Activated CD8-positive, alpha-beta memory T cell treated with anti-CD3 and anti-CD28 coated beads, Interleukin-2, amount 50 U/mL, for 4 hours (primary cell): ENCODE measurements around the gene SHANK1.

Experiments used
- DNase-seq: peaks from one replicate; pipeline ENCODE4 v3.0.0-alpha.2; 2020

SHANK1 gene

DNA sequence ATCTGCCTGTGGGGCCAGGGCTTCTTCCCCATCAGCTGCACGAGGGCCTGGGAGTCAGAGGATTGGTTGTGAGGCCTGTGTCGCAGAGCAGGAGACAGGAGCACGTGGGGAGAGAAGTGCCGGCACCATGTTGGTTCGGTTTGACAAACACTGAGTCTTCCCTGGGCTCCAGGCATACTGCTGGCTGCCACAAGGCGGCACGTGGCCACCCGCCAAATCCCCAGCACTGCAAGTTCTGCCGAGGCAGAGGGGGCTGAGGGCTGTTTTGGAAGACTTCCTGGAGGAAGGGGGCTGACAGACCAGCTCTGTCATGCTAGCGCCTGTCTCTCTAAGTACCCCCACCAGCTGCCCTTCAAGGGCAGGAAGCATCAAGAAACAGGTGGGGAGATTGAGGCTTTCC, 9.5 kb downstream of the SHANK1 start:
- DNase-seq, result no peak

DNA sequence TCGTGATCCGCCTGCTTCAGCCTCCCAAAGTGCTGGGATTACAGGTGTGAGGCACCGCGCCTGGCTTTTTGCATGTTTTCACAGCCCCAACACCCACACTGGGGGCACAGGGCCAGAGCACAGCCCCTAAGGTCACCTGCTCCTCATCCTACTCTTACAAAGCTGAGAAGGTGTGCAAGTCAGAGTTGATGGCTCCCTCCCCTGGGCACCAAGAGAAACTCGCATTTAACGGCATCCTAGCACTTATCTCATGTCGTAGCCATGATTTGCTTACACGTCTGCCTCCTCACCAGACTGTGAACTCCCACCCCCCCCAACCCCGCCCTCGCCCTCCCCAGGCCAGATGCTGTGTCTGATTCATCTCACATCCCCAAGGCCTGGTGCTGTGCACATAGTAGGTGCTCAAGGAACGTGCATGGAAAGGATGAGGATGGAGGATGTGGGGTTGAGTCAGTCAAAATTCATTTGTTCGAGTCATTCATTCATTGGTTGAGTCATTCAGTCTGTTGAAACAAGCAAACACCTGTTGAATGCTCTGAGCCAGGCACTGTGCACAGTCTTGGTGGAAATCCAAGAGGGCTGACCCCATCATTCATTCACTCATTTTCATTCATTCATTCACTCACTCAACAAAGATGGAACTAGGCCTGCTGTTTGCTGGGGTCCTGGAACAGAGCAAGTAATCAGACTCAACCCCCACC, 11.3 kb downstream of the SHANK1 start:
- no peak for DNase-seq

DNA sequence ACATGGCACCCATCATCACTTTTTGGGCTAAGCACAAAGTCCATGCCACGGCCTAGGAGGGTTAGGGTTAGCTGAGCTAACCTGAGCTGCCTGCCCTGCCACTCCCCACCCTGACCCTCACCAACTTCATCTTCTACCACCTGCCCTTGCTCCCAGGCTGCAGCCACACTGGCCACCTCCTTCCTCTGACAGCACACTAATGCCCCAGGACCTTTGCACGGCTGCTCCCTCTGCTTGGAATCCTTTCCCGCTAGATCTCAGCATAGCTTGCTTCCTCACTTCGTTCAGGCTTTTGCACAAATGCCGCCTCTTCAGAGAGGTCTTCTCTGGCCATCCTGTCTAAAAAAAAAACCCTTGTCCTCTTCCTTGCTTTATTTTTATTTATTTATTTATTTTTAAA, 13.2 kb downstream of the SHANK1 start:
- no peak for DNase-seq

DNA sequence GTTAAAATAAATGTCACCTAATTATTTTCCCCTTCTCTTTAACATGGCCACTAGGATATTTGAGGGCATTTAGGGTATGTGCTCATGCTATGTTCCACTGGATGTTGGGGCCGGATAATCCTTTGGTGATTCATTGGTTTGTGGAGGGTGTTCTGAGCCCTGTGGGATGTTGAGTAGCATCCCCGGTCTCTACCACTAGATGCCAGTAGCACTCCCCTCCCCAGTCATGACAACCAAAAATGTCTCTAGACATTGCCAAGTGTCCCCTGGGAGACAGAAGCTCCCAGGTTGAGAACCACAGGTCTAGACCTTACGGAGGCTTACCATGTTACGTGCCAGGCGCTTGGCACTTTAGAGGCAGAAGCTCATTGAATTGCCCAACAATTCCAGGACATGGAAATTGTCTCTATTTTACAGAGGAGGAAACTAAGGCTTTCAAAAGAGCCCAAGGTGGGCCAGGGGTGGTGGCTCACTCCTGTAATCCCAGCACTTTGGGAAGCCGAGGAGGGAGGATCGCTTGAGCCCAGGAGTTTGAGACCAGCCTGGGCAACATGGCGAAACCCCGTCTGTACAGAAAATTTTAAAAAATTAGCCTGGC, 14.1 kb downstream of the SHANK1 start:
- peak; percentile 49 for DNase-seq

DNA sequence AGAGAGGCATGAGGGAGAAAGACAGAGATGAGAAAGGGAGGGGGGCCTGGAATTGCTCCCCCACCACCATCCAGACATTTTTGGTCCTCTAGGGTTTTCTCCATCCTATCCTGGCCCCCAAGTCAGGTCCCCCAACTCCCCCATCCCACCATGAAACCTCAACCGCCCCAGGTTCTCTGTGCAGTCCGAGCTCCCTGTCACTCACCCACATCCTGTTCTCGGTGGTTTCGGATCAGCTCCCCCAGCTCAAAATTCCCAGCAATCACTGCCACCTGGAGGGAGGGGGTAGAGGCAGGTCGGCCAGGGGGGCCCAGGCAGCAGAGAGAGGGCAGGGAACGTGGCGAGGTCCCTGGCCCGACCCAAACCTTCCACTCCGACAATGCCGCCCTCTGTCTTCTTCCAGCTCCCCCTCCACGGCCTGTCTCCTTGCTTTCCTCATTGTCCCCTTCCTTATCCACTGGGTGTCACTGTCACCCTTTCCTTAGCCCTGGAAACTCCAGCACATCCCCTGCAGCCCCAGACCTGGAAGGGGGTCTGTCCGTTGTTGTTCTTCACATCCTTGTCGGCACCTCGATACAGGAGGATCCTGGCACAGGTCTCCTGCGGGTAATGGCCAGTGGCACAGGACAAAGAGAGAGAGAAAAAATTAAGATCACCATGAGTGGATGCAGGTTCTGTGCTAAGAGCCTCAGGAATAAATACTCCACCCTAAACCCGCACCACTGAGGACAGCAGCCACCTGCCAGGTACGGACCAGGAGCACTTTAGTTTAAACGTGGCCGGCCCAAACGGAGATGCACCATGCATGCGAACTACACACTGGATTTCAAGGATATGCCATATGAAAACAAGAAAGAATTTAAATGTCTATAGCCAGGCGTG, 15.4 kb downstream of the SHANK1 start:
- DNase-seq, result no peak

DNA sequence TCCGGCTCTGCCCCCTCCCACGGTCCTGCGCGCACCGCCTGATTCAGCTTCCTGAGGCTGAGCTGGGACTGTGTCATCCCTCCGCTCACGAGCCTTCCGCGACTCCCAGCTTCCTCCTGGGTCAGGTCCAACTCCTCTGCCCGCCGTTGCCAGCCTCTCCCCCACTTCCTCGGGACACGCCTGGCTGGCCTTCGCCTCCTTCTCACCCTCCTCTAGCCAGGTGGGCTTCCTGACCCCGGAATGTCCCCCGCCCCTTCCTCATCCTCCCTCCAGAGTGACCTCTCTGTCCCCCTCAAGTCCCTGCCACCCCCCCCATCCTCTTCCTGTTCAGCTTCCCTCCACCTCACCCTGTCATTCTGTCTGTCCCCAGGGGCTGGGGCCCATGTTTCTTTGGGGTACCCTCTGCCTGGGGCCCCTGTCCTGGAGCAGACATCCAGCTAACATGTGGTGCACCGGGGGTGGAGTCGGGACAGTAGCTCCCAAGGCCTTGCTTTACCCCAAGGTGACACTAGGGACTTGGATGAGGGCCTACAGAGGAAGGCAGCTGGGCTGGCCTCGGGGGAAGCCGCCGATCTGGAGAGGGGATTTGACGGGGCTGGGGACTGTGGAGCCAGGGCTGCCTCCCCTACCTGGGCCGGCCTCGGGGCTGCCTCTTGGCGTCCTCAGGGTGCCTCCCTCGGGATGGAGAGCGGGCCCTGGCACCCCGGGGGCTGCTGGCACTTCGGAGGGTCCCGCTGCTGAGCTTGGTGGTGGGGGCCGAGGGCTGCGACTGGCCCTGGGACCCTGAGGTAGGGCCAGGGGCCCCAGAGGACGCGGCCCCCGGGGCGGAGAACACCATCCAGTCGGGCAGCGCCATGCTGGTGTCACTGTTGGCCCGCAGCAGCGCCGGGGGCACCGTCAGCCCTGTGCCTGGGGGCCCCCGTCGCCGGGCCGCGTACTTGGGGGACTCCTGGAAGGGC, 16.5 kb downstream of the SHANK1 start:
- no peak for DNase-seq

DNA sequence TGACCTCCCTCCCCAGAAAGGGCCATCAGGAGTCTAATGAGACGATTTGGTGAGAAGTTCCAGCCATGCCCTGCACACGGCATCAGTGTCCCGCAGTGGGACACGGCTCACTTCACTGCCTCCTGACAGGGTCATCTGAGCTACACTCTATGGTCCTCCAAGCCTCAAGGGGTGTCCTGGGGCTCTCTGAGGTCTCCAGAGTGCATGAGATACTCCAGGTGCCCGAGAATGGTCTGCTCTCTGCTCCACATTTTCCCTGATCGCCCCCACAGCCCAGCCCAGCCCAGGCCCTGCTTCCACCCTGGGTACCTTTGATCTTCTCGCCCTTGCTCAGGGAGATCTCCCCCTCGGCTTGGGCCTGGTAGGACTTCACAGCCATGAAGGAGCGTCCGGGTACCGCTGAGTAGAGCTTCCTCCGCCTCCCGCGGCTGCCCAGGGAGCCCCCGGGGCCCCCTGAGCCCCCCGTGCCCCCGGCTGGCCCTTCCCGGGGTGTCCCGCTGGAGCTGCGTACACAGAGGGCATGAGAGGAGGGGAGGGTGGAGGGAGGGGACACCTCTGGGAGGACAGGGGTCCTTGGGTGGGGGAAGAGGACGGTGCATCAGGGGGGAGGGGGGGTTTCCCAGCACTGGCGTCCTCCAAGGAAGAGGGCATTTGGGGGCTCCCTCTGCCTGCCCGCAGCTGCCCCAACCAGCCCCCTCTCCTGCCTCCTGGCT, 17.3 kb downstream of the SHANK1 start:
- no peak for DNase-seq

DNA sequence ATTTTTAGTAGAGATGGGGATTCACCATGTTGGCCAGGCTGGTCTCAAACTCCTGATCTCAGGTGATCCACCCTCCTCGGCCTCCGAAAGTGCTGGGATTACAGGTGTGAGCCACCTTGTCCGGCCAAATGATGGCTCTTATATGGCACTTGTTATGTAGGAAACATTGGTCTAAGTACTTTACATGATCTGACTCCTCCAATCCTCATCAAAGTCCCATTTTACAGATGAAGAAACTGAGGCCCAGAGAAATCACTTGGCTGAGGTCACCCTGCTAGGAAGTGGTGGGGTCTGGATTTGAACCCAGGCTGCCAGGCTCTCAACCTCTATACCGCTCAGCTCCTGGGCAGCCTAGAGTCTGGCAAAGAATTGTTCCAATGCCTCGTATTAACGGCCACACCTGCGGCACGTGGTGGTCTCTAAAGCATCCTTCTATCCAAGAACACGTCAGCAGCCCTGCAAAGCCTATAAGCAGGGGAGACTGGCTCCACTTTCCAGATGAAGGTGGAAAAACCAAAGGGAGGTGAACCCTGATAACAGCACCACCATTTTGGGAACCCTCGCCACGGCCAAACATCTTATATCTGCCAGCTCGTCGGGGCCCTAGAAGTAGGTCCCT, 18.1 kb downstream of the SHANK1 start:
- no peak for DNase-seq

DNA sequence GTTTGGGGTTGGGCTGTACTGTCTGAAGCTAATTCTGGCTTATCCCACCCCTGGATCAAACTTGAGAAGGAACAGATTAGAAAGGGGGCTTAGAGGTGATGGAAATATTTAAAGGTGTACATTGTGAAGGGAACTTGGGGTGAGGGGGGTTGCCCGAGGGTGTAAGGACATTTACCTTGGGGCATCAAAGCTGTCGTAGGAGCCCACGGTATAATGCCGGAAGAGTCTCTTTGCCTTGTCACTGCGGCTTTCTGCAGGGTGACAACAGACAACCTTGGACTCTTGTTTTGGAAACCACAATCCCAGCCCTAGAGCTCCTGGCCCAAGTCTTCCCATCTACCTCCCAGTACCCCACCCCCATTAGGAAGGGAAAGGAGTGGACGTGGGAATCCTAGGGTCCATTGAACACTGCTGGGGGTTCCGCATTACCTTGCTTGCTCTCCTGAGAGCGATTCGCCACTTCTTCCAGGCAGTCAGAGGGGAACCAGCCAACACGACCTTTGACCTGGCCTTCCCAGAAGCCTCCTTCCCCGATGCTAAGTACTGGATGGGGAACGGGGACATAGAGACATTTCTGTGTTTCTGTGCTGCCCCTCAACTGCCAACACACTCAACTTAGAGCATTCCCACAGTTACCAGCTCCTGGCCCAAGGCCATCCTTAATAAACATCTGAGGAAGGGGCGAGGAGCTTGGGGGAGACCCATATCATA, 22.0 kb downstream of the SHANK1 start:
- no peak for DNase-seq

DNA sequence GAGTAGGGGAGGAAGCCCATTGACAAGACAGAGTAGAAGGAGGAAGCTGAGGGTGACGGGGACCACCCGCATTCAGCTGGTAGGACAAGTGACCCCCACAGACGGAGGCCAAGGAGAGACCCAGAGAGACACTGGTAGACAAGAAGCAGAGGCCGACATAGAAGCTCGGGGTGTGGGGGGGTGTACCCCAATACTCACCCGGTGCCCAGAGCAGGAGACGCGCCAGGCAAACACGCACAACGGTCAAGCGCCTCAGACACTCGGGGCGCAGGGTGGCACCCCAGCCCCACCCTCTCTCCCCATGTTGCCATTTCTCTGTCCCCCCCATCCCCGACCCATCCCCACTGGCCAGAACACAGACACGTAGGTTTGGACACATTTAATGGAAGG, 23.5 kb downstream of the SHANK1 start:
- no peak for DNase-seq

DNA sequence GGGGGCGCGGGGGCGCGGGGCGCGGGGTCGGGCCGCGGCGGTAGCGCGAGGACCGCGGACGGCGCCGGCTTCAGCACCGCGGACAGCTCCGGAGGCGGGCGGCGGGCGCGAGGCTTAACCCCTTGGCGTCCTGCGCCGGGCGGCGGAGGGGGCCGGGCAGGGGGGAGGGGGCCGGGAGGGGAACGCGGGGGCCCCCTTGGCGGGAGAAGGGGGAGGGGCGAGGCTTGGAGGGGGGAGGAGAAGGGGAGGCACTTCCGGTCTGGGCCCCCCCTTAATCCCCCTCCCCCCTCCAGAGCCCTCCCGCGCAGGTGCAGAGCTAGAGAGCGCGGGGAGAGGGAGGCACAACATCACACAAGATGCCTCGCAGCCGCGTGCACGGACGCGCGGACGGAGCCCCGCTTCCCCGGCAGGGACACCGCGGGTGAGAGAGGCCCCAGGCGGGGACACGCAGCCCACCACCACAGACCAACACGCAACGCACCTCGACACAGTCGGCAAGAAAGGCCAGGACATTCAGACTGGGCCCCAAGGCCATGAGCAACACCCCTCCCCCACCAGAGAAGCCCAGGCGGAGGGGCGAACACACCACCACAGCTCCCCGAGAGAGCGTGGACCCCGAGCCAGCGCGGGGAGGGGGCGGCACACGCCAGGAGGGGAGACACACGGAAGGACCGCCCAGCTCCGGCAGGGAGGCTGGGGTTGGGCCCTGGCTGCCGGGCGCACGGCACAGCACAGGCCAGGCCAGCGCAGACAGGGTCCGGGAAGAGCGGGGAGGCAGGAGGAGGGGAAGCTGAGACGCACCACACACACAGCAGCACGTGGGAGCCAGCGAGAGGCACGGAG, 24.1 kb downstream of the SHANK1 start:
- no peak for DNase-seq

DNA sequence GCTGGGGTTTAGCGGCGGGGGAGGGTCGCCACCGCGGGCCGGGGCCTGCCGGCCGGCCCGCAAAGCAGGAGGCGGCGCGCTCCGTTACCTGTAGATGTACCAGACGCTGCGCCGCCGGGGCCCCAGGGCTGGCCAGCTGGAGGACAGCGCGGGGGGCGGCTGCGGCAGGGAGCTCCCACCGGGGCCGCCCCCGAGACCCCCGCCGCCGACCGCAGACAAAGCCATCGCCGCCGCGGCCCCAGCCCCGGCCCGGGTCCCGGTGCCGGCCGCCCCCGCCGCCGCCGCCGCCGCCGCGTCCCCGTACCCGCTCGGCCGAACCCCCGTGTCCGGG, 24.8 kb downstream of the SHANK1 start:
- DNase-seq, result no peak

DNA sequence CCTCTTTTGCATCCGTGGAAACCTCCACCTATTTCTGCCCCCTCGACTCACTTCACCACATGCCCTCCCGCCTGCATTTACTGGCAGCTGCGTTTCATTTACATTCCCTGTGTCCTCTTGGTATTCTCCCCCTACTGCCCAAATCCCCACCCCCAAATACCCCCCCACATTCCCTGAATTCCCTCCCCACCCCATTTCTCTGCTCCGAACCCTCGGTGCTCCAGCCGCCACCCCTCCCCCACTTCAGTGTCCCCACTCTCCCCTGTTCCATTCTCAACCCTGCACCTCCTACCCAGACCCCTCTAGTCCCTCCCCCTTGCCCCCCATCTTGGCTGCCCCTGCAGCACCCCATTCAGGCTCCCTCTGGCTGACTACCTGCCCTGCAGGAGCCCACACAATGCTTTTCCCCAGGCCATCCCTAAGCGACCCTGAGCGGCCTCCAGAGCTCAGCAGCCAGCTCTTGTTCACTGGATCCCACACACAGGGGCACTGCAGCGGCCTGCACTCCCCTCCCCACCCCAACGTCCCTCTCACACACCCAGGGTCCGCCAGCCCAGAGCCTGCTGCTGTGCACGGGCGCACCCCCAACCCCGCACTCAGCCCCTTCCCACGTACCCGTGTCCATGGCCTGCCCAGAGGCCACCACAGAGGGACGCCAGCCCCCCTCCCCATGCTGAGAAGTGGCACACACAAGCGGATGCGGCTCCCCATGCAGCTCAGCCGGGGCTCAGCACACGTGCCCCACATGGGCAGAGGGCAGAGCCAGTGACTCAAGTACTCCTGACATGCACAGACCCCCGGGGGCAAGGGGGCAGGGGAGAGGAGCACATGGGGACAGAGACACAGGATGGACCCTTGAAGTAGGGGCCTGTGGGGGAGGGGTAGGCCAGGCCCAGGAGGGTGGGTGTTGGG, 26.3 kb downstream of the SHANK1 start:
- DNase-seq, result no peak

DNA sequence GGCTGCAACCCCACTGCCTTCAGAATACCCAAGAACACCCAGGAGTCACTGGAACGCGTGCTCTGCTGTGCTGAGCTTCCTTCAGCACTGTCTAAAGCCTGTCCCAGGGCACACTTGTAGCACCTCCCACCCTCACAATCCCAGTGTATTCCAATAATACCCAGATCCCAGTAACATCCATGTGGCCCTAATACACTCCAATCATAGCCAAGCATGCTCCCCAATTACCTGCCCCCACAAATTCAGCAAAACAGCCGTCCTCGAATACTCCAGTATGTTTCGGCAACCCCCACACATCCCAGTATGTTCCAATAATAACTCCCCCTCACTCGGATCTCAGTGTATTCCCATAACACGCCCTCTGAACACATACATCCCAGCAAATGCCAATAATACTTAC, 29.2 kb downstream of the SHANK1 start:
- no peak for DNase-seq

DNA sequence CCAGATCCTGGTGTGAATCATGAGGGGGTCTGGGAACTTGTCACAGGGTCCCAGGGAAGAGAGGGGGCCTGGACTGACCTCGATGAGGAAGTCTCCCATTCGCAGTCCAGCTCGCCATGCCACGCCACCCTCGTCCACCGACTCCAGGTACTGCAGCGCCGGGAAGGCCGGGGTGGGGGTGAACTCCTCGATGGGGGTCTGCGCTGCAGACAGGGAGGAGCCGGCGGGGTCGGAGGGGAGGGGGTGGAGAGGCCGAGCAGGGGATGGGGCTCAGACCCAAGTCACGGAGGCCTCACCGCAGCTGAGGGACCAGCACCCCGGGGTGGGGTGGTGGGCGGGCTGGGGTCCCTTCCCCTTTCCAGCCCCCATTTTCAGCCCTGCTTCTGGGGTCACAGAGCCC, 30.8 kb downstream of the SHANK1 start:
- no peak for DNase-seq

DNA sequence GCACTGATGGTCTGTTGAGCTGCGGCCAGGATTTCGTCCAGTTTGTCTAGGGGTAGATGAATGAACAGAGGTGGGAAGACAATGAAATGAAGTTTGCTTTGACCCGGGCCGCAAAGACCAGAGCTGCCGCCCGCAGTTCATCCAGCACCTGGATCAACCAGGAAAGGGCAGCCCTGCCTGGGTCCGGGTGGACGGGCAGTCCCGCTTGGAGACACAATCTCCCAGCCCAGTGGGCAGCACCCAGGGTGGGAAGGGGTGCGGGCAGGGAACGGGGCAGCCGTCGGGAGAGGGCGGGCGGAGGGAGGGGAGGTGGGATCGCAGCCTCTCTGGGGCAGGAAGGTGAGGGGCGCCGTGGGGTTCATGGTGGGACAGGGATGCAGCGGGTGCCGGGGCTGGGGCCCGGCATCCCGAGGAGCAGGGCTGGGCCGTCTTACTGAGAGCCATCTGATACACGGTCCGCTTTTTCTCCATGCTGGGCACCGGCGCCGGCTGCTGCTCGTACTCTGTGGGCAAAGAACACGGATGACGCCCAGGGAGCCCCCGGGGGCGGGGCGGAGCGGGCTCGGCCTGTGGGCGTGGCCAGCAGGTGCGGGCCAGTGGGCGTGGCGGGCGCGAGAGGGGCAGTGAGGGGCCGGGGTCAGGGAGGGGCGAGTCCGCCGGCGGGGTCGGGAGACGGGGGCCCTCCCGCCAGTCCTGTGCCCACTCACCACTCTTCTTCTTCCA, 33.1 kb downstream of the SHANK1 start:
- no peak for DNase-seq

DNA sequence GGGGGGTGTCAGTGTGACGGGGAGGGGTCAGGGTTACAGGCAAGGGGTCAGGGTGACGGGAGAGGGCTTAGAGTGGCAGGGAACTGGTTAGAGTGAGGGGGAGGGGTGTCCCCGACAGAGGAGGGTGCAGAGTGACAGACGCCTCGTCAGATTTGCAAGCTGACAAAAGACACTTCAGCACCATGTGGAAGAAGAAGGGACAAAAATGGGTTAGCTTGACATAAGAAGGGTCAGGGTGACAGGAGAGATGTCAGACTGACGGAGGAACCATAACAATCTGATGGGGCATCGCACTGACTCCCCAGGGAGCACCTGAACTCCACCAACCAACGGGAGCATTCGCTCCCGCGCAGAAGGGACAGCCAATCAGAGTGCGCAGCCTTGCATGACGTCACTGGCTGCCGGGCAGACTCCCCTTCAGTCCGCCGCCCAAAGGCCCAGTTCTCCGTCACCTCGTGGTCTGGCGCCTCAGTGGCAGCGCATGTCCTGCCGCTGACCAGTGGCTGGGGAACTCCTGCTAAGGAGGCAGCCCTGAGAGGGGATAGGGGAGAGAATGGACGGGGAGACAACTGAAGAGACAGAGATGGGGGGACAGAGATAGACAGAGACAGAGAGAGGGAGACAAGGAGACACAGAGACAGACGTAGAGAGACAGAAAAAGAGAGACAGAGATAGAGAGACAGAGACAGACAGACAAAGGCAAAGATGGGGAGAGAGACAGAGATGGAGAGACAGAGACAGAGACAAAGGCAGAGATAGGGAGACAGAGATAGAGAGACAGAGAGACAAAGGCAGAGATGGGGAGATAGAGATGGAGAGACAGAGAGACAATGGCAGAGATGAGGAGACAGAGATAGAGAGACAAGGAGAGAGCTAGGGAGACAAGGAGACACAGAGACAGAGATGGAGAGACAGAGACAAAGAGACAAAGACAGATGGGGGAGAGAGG, 40.2 kb downstream of the SHANK1 start:
- DNase-seq, result peak; percentile 76
